LoVo (cell line): ENCODE measurements around the gene CDH13.

Experiments used
- DNase-seq: peaks from one replicate; pipeline ENCODE4 v3.0.0-alpha.2; 2016; ENCODE audit warnings: low spot score

Gene CDH13

GRCh38 chr16:83002351-83003334, 375.9 kb downstream of the CDH13 start:
- DNase-seq: no peak

GRCh38 chr16:83004868-83005652, 378.3 kb downstream of the CDH13 start:
- DNase-seq: no peak

- no peak for DNase-seq
Observed at GRCh38 chr16:83005653-83006160, 378.9 kb downstream of the CDH13 start.

- no peak for DNase-seq
Observed at GRCh38 chr16:83010776-83011720, 384.3 kb downstream of the CDH13 start.

- DNase-seq: no peak
Observed at GRCh38 chr16:83011939-83012338, 385.2 kb downstream of the CDH13 start.

GRCh38 chr16:83013071-83013470, 386.3 kb downstream of the CDH13 start:
- no peak for DNase-seq

- DNase-seq: no peak
Observed at GRCh38 chr16:83019963-83020362, 393.2 kb downstream of the CDH13 start.

GRCh38 chr16:83021045-83021444, 394.3 kb downstream of the CDH13 start:
- no peak for DNase-seq

GRCh38 chr16:83021746-83022145, 395.0 kb downstream of the CDH13 start:
- DNase-seq: no peak

GRCh38 chr16:83023011-83023410, 396.2 kb downstream of the CDH13 start:
- no peak for DNase-seq

GRCh38 chr16:83023640-83024039, 396.9 kb downstream of the CDH13 start:
- DNase-seq: no peak

GRCh38 chr16:83027973-83028372, 401.2 kb downstream of the CDH13 start:
- no peak for DNase-seq

- DNase-seq: no peak
Observed at GRCh38 chr16:83029467-83029866, 402.7 kb downstream of the CDH13 start.

GRCh38 chr16:83031524-83031923, 404.8 kb downstream of the CDH13 start:
- DNase-seq: no peak

- no peak for DNase-seq
Observed at GRCh38 chr16:83037102-83037501, 410.3 kb downstream of the CDH13 start.

- DNase-seq: no peak
Observed at GRCh38 chr16:83037884-83038283, 411.1 kb downstream of the CDH13 start.

GRCh38 chr16:83040174-83040573, 413.4 kb downstream of the CDH13 start:
- no peak for DNase-seq

- DNase-seq: no peak
Observed at GRCh38 chr16:83044589-83044988, 417.8 kb downstream of the CDH13 start.

- DNase-seq: no peak
Observed at GRCh38 chr16:83045790-83046189, 419.0 kb downstream of the CDH13 start.

GRCh38 chr16:83046664-83047063, 419.9 kb downstream of the CDH13 start:
- no peak for DNase-seq

GRCh38 chr16:83051451-83051850, 424.7 kb downstream of the CDH13 start:
- DNase-seq: no peak

GRCh38 chr16:83054283-83054682, 427.5 kb downstream of the CDH13 start:
- no peak for DNase-seq
